Measurements from ENCODE around the gene PRDM16. TPM values are rescaled to one million over a fixed set of nuclear protein-coding genes. Genes with fewer than 3 reads are reported as not detected.

Gene PRDM16
- total RNA-seq, 1 experiment from 2014 or later, result 0.09 TPM

DNA sequence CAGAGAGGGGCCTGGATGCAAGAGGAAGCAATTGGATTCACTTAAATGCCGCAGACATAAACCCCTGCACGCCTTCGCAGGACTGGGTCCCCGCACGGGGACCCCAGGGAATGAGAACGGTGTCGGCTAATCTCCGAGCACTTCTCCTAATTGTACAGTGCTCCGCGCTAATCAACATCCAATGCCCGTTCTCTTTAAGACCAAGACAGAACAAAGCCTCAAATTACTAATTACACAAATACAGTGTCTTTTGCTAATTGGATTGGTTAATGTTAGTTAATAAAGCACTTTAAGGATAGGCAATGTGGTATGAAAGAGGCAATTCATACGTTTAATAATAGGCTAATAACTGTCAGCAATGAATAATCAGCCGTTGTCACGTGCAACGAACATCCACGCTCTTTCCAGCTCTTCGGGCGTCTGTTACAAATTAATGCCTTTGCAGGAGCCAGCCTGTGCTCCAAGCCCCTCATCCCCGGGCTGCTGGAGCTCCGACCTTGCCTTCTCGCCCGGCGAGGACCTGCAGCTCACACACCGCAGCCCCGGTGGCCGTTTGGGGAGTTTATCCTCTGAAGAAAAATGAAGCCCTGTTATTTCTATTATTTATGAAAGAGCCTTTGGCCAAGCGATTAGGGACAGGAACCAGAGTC, 157.8 kb downstream of the PRDM16 start:
- H3K9me3 Mint-ChIP-seq (ENCODE audit: low read depth, unreplicated experiment), result no peaks in the 10 kb centered on the region
- H3K27ac Mint-ChIP-seq (ENCODE audit: unreplicated experiment), result no peak overlapping the region
- H3K36me3 Mint-ChIP-seq (ENCODE audit: insufficient read depth, unreplicated experiment), result no peaks in the 10 kb centered on the region
- H3K4me1 Mint-ChIP-seq (ENCODE audit: low read depth, unreplicated experiment), result no peaks in the 10 kb centered on the region
- TF ChIP-seq, protein P1, sequence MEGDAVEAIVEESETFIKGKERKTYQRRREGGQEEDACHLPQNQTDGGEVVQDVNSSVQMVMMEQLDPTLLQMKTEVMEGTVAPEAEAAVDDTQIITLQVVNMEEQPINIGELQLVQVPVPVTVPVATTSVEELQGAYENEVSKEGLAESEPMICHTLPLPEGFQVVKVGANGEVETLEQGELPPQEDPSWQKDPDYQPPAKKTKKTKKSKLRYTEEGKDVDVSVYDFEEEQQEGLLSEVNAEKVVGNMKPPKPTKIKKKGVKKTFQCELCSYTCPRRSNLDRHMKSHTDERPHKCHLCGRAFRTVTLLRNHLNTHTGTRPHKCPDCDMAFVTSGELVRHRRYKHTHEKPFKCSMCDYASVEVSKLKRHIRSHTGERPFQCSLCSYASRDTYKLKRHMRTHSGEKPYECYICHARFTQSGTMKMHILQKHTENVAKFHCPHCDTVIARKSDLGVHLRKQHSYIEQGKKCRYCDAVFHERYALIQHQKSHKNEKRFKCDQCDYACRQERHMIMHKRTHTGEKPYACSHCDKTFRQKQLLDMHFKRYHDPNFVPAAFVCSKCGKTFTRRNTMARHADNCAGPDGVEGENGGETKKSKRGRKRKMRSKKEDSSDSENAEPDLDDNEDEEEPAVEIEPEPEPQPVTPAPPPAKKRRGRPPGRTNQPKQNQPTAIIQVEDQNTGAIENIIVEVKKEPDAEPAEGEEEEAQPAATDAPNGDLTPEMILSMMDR (IDR thresholded peaks at IDR 0.05; ENCODE audit: unreplicated experiment), result no peak
- H3K27me3 Mint-ChIP-seq (ENCODE audit: unreplicated experiment), result peaks cover 60% of the 10 kb centered on the region
- DNase-seq, result no peak
- intact Hi-C loops (cut with micrococcal nuclease; ENCODE audit: unreplicated experiment), result no loop called here
- no peak overlapping the region for H3K4me3 Mint-ChIP-seq (ENCODE audit: low read depth, unreplicated experiment)
- no TSS peak for BruUV-seq (replicated peaks)
- CTCF ChIA-PET, result no interaction called here

DNA sequence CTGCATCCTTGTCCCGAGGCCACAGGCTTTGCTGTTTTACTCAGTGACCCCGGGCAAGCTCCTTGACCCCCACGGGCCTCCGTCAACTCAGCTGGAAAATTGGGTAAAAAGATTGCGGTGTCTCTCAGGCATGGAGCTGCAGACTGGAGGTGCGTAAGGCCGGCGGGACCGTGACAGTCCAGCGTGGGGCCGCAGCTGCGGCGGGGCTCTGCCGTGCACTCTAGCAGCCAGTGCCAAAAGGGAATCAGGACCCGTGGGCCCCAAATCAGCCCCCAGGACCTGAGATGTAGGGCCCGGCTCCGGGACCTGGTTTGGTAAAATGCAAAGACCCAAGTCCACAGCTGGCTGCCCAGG, 158.3 kb downstream of the PRDM16 start:
- no peak overlapping the region for H3K4me3 Mint-ChIP-seq (ENCODE audit: low read depth, unreplicated experiment)
- no peaks in the 10 kb centered on the region for H3K36me3 Mint-ChIP-seq (ENCODE audit: insufficient read depth, unreplicated experiment)
- no TSS peak for BruUV-seq (replicated peaks)
- DNase-seq, result no peak
- H3K27me3 Mint-ChIP-seq (ENCODE audit: unreplicated experiment), result peaks cover 65% of the 10 kb centered on the region
- TF ChIP-seq, protein P1 (IDR thresholded peaks at IDR 0.05; ENCODE audit: unreplicated experiment), result no peak
- H3K4me1 Mint-ChIP-seq (ENCODE audit: low read depth, unreplicated experiment), result no peaks in the 10 kb centered on the region
- intact Hi-C loops (cut with micrococcal nuclease; ENCODE audit: unreplicated experiment), result no loop called here
- CTCF ChIA-PET, result no interaction called here
- no peaks in the 10 kb centered on the region for H3K9me3 Mint-ChIP-seq (ENCODE audit: low read depth, unreplicated experiment)
- no peak overlapping the region for H3K27ac Mint-ChIP-seq (ENCODE audit: unreplicated experiment)

DNA sequence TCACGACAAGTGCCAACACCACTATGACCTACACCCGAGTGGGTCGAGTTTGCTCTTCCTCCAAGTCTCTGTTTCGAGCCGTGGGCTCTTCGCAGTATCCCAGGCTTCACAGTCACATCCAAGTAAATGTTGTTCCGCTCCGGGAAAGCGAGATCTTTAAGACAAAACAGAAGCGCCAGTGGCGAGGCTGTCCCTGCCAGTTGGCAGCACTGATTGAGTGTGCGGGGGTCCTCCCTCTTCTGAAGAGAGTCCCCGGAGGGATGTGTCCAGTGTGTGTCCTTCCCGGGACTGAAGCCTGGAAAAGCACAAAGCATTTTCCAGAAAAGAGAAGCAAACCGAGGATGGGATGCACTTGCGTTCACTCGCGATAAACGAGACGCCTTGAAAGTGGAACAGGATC, 158.9 kb downstream of the PRDM16 start:
- Mint-ChIP-seq H3K4me3 (ENCODE audit: low read depth, unreplicated experiment) (no peak overlapping the region), H3K36me3 (ENCODE audit: insufficient read depth, unreplicated experiment) (no peaks in the 10 kb centered on the region), H3K27ac (ENCODE audit: unreplicated experiment) (no peak overlapping the region), H3K9me3 (ENCODE audit: low read depth, unreplicated experiment) (no peaks in the 10 kb centered on the region), H3K4me1 (ENCODE audit: low read depth, unreplicated experiment) (no peaks in the 10 kb centered on the region), H3K27me3 (ENCODE audit: unreplicated experiment) (peaks cover 69% of the 10 kb centered on the region)
- BruUV-seq (replicated peaks), result no TSS peak
- CTCF ChIA-PET, result no interaction called here
- no peak for DNase-seq
- TF ChIP-seq, protein P1 (IDR thresholded peaks at IDR 0.05; ENCODE audit: unreplicated experiment), result no peak
- intact Hi-C loops (cut with micrococcal nuclease; ENCODE audit: unreplicated experiment), result no loop called here

DNA sequence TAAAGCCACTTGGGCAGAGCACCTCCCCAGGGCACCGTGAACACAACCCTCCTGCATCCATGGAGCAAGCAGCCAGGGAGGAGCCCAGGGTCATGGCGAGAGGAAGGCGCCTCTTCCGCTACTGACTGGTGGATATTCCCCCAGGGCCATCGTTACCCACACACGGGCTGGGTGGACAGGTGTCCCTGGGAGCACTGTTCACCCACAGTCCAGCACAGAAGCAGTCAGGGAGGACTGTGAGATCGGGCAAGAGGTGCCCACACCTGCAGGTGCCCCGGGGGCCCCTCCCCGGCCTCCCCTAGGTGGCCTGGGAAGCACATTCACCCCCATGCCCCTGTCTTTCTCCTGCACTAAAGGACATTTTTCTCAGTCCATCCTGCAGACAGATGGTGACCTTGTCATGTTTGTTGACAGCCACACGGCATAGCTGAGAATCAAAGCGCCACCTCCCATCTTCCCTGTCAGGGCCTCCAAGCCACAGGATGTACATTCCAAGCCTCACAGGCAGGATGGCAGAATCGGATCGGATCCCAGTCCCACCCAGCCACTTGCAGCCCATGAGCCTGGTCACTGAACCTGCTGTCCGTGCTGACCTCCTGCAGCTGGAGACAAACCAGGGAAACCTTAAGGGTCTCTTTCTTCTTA, 160.2 kb downstream of the PRDM16 start:
- CTCF ChIA-PET, result no interaction called here
- BruUV-seq (replicated peaks), result no TSS peak
- H3K9me3 Mint-ChIP-seq (ENCODE audit: low read depth, unreplicated experiment), result no peaks in the 10 kb centered on the region
- H3K4me1 Mint-ChIP-seq (ENCODE audit: low read depth, unreplicated experiment), result no peaks in the 10 kb centered on the region
- intact Hi-C loops (cut with micrococcal nuclease; ENCODE audit: unreplicated experiment), result no loop called here
- no peaks in the 10 kb centered on the region for H3K36me3 Mint-ChIP-seq (ENCODE audit: insufficient read depth, unreplicated experiment)
- TF ChIP-seq, protein P1 (IDR thresholded peaks at IDR 0.05; ENCODE audit: unreplicated experiment), result no peak
- DNase-seq, result no peak
- no peak overlapping the region for H3K4me3 Mint-ChIP-seq (ENCODE audit: low read depth, unreplicated experiment)
- no peak overlapping the region for H3K27ac Mint-ChIP-seq (ENCODE audit: unreplicated experiment)
- H3K27me3 Mint-ChIP-seq (ENCODE audit: unreplicated experiment), result peaks cover 69% of the 10 kb centered on the region
